ENCODE data around the gene SMARCA1.
"Not testable (repeated sequence)": the region's sequence is repeated elsewhere in the genome, so short reads cannot be mapped to it uniquely, and the experiment has no call there.

The SMARCA1 gene

DNA sequence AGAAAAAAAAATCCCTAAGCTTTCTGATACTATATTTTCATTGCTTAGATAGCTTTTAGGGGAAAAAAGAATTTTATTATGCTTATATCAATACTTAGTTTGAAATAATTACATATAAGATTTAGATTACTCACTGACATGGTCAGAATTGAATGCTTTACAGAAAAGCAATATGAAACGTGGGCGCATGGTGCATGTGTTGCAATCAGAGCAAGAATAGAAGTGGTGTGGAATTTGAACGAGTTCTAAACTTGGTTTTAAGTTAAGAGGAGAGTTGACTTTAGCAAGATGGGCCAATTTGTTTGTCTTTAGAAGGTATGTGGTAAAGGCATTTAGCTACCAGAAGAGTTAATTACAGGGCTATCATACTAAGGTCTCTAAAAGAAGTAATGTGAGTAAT lies 38.2 kb upstream of the SMARCA1 start:
- Histone ChIP-seq H3K9me3 (no peaks in the 10 kb centered on the region), H3K27me3 (no peaks in the 10 kb centered on the region), H3K4me3 (no peak overlapping the region), H3K27ac (no peak overlapping the region), H3K4me1 (no peaks in the 10 kb centered on the region), H3K36me3 (peaks cover 15 to 44% (median 18%) of the 10 kb centered on the region in 3 donors)
- TF ChIP-seq, protein P1, sequence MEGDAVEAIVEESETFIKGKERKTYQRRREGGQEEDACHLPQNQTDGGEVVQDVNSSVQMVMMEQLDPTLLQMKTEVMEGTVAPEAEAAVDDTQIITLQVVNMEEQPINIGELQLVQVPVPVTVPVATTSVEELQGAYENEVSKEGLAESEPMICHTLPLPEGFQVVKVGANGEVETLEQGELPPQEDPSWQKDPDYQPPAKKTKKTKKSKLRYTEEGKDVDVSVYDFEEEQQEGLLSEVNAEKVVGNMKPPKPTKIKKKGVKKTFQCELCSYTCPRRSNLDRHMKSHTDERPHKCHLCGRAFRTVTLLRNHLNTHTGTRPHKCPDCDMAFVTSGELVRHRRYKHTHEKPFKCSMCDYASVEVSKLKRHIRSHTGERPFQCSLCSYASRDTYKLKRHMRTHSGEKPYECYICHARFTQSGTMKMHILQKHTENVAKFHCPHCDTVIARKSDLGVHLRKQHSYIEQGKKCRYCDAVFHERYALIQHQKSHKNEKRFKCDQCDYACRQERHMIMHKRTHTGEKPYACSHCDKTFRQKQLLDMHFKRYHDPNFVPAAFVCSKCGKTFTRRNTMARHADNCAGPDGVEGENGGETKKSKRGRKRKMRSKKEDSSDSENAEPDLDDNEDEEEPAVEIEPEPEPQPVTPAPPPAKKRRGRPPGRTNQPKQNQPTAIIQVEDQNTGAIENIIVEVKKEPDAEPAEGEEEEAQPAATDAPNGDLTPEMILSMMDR (IDR thresholded peaks at IDR 0.05) = no peak
- no peak for DNase-seq
- intact Hi-C loops (cut with DNase I; ENCODE audit: low total_unique reads) = no loop called here

DNA sequence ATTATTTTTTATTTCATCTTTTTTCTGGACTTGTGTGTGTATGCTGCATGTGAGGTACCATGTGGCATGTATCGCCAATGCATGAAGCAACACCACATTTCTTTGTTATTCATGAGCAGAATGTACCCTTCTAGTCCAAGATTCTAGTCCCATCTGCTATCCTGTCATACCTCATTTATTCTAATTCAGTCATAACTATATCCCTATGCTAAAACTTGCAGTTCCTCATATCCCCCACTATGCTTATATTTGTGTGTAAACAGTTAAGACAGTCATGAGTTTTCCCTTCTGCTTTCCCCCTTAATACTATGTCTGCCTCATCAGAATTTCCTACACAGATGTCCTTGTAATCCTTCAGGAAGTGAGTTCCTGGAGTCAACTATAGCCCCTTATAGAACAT lies 36.5 kb upstream of the SMARCA1 start:
- DNase-seq = no peak
- Histone ChIP-seq H3K4me1 (no peaks in the 10 kb centered on the region), H3K4me3 (no peak overlapping the region), H3K27ac (no peak overlapping the region), H3K36me3 (peaks cover 15 to 44% (median 18%) of the 10 kb centered on the region in 3 donors), H3K9me3 (no peaks in the 10 kb centered on the region), H3K27me3 (no peaks in the 10 kb centered on the region)
- TF ChIP-seq, protein P1 (IDR thresholded peaks at IDR 0.05) = no peak
- intact Hi-C loops (cut with DNase I; ENCODE audit: low total_unique reads) = no loop called here

DNA sequence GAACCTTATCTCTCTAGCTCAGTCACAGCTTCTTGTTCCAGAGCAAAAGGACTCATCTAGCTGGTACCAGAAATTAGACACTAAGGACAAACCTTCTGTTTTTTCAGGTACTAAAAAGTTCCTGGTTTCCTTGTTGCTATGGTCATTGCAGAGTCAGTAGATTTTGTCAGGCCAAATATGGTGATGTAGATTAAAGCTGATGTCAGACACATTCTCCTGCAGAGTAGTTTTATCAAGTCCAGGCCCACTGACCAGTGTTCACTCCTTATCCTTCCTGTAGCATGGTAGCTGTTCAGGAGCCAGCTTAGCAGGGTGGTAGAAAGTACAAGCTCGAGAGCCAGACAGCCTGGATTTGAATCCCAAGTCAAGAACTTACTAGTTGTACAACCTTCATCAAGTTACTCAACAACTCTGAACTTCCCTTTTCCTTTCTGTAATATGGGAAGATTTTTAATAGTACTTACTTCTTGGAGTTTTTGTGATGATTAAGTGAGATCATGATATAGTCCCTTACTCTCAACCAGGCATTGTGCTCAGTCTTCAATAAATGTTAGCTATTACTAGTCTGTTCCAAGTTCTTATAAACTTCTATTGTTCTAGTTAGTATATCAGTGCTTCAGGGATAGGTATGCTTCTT lies 34.7 kb upstream of the SMARCA1 start:
- no peak for DNase-seq
- Histone ChIP-seq H3K27ac (no peak overlapping the region), H3K36me3 (peaks cover 15 to 37% (median 18%) of the 10 kb centered on the region in 3 donors)

GRCh38 chrX:129556806-129557315 lies 33.6 kb upstream of the SMARCA1 start:
- H3K27me3 ChIP-seq = no peaks in the 10 kb centered on the region
- H3K9me3 ChIP-seq = no peaks in the 10 kb centered on the region
- intact Hi-C loops (cut with DNase I; ENCODE audit: low total_unique reads) = no loop called here
- H3K4me1 ChIP-seq = no peaks in the 10 kb centered on the region
- no peak for DNase-seq
- no peak overlapping the region for H3K4me3 ChIP-seq
- peaks cover 15 to 29% (median 17%) of the 10 kb centered on the region in 3 donors for H3K36me3 ChIP-seq
- TF ChIP-seq, protein P1 (IDR thresholded peaks at IDR 0.05) = no peak
- no peak overlapping the region for H3K27ac ChIP-seq

More for the DNA sequence above, 34.7 kb upstream of the SMARCA1 start:
- H3K4me1 ChIP-seq = no peaks in the 10 kb centered on the region
- H3K9me3 ChIP-seq = no peaks in the 10 kb centered on the region
- H3K27me3 ChIP-seq = no peaks in the 10 kb centered on the region
- intact Hi-C loops (cut with DNase I; ENCODE audit: low total_unique reads) = no loop called here
- TF ChIP-seq, protein P1 (IDR thresholded peaks at IDR 0.05) = no peak
- H3K4me3 ChIP-seq = no peak overlapping the region

DNA sequence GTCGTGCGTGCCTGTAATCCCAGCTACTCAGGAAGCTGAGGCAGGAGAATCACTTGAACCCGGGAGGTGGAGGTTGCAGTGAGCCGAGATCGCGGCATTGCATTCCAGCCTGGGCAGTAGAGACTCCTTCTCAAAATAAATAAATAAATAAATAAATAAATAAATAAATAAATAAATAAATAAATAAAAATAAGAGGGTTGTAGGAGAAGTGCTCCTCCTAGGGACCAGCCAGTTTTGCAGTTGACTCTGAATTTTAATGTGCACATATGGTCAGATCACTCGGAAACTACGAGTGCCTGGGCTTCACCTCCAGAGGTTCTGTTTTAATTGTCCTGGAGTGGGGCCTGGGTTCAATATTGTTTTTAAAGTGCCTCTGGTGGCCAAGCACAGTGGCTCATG lies 31.5 kb upstream of the SMARCA1 start:
- intact Hi-C loops (cut with DNase I; ENCODE audit: low total_unique reads); DNase-seq: not testable (repeated sequence)

GRCh38 chrX:129553619-129554288 lies 30.5 kb upstream of the SMARCA1 start:
- TF ChIP-seq, protein P1 (IDR thresholded peaks at IDR 0.05) = no peak
- no peak for DNase-seq
- Histone ChIP-seq H3K4me1 (no peaks in the 10 kb centered on the region), H3K4me3 (no peak overlapping the region), H3K27me3 (no peaks in the 10 kb centered on the region), H3K9me3 (no peaks in the 10 kb centered on the region), H3K36me3 (peaks cover 2 to 11% (median 3%) of the 10 kb centered on the region in 3 donors), H3K27ac (no peak overlapping the region)
- intact Hi-C loops (cut with DNase I; ENCODE audit: low total_unique reads) = no loop called here

More for the DNA sequence above, 31.5 kb upstream of the SMARCA1 start:
- not testable (repeated sequence) for H3K27me3 ChIP-seq, H3K4me1 ChIP-seq, H3K27ac ChIP-seq, H3K9me3 ChIP-seq, H3K4me3 ChIP-seq
- H3K36me3 ChIP-seq = peaks cover 10 to 17% (median 11%) of the 10 kb centered on the region in 3 donors
